Measurements from ENCODE around the gene LTA.

The LTA gene

DNA sequence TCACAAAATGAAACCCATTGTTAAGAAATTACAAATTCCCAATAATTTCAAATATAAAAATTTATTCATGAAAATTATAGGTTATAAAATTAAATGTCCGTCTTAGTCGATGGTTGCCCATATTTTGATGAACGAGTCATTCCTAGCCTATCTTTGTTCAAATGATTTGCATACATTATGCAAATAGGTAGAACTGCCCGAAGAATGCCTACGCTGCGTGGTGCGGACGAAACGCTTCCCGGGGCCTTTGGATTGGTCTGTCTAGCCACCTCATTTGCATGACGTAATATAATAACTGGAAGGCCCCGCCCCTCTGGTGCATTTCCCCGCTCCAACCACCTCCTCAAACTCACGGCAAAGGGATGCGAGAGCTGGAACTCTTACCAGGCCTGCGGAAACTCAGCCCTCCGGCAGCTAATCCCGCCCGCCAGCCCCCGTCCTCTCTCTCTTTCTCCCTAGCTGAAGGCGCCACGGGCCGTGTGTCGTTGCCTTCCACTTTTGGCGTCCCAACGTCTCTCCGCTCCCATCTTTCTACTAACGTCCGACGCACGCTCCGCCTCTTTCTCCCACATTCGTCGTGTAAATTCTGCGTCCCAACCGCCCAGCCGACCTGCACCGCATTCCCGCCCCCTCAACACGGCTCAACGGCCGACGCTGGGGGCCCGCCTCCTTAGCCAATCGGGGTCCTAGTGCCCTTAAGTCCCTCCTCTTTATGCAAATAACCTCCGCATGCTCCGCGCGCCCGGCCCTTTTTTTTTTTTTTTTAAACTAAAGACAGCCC is 47.9 kb downstream of the LTA start:
- peak; percentile 93 for ATAC-seq

DNA sequence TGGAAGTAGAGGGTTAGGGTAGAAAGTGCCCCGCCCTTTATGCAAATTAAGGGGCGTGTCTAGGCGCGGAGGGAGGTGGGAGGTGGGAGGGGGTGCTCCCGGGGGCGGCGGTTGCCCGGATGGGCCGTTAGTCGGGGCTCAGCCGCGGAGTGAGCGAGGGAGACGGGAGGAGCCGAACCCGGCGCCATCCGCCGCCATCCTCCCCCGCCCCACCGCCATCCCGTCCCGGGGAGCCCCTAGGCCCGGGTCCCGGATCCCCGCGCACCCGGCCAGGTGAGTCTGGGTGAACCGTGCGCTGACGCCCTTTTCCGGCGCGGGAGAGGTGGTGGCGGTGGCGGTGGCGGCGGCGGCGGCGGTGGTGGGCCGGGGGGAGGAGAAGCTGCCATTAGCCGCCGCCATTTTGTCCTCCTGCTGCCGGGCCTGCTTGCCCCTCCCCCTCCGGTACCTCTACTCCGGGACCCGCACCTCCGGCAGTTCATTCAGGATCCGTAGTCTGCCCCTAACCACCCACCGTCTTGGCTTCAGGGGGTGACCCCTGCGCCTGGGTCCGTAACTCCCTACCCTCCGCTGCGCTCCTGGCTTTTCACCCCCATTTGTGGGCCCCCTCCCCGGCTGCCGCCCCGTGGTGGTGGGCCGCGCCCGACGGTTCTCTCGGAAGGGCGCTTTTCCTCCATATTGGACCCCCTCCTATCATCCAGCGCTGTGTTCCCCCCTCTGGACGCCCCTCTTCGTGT is 48.7 kb downstream of the LTA start, which contains the start of gene PRRC2A:
Gene PRRC2A, plus strand, starts transcription at position 130 of the 734 bp plus-strand sequence. CDS start 2,075 bp downstream, outside the sequence.
- ATAC-seq = peak; percentile 80
- TF ChIP-seq, protein P1, sequence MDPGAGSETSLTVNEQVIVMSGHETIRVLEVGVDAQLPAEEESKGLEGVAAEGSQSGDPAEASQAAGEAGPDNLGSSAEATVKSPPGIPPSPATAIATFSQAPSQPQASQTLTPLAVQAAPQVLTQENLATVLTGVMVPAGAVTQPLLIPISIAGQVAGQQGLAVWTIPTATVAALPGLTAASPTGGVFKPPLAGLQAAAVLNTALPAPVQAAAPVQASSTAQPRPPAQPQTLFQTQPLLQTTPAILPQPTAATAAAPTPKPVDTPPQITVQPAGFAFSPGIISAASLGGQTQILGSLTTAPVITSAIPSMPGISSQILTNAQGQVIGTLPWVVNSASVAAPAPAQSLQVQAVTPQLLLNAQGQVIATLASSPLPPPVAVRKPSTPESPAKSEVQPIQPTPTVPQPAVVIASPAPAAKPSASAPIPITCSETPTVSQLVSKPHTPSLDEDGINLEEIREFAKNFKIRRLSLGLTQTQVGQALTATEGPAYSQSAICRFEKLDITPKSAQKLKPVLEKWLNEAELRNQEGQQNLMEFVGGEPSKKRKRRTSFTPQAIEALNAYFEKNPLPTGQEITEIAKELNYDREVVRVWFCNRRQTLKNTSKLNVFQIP (CRISPR knock-in tag; IDR thresholded peaks at IDR 0.05; ENCODE audit: borderline replicate concordance, low read depth) = no peak
- TF ChIP-seq GLIS3 (CRISPR knock-in tag; IDR thresholded peaks at IDR 0.05) (peak; percentile 18; the same call in 1 of the 2 replicates), CSDC2 (CRISPR knock-in tag; IDR thresholded peaks at IDR 0.05) (0 out of 2 replicates have a peak, but pooled peaks have one; percentile 12)

More for the DNA sequence above, 47.9 kb downstream of the LTA start:
- no peak for TF ChIP-seq PPARA (CRISPR knock-in tag; IDR thresholded peaks at IDR 0.05; ENCODE audit: borderline replicate concordance)
- 0 out of 2 replicates have a peak, but pooled peaks have one; percentile 73 for TF ChIP-seq ZNF565 (CRISPR knock-in tag; conservative IDR thresholded peaks at IDR 0.05; ENCODE audit: low read depth)
- TF ChIP-seq, protein P2, sequence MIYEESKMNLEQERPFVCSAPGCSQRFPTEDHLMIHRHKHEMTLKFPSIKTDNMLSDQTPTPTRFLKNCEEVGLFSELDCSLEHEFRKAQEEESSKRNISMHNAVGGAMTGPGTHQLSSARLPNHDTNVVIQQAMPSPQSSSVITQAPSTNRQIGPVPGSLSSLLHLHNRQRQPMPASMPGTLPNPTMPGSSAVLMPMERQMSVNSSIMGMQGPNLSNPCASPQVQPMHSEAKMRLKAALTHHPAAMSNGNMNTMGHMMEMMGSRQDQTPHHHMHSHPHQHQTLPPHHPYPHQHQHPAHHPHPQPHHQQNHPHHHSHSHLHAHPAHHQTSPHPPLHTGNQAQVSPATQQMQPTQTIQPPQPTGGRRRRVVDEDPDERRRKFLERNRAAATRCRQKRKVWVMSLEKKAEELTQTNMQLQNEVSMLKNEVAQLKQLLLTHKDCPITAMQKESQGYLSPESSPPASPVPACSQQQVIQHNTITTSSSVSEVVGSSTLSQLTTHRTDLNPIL (CRISPR knock-in tag; IDR thresholded peaks at IDR 0.05; ENCODE audit: low read depth) = peak; percentile 73; the same call in 1 of the 2 replicates

DNA sequence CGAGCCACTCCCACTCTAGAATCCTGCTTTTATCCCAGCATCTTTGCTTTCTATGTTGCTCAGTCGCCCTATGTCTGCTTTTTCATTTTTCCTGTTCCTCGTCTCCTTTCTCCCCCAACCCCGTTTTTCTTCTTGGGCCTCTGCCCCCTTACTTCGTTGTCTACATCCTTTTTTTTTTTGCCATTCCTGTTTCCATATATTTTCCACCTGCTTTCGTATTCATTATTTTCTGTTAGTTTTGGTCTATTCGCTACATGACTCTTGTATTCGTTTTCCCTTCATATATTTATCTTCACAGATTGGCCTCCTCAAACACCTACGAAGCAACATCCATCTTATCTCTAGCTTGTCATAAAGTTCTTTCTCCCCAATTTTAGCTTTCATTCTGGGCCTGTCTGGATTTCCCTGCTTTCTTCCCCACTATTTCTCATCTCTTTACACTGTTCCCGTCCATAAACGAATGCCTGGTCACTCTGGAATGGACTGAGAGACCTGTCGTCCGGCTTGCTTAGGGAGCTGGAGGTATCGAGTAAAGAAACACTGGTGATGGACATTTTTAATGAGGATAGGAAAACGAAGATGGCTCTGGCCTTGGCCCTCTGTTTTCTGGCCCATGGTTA is 49.3 kb downstream of the LTA start:
- ATAC-seq = no peak
- TF ChIP-seq, protein P2 (CRISPR knock-in tag; IDR thresholded peaks at IDR 0.05; ENCODE audit: low read depth) = no peak
- TF ChIP-seq ZC3H10 (CRISPR knock-in tag; IDR thresholded peaks at IDR 0.05) (no peak), GLIS3 (CRISPR knock-in tag; IDR thresholded peaks at IDR 0.05) (no peak)

DNA sequence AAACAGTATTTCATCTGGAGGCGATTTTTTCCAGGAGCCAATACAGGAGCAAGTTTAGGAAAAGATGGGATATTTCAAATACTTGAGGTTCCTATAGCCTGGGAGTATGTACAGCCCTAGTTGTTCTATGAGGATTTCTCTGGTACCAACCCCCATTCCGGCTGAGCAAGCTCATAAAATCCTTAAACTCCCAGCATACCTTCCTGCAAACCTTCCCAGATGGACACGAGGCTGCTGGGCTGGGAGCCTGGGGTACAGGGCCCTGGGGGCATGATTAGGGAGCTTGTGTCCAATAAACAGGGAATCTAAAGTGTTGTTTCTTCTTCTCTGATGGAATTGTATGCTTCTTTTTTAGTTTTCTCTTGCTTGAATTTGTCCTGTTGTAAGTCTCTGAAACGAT is 49.9 kb downstream of the LTA start:
- ATAC-seq = no peak

More for the DNA sequence above, 49.9 kb downstream of the LTA start:
- TF ChIP-seq, protein P3, sequence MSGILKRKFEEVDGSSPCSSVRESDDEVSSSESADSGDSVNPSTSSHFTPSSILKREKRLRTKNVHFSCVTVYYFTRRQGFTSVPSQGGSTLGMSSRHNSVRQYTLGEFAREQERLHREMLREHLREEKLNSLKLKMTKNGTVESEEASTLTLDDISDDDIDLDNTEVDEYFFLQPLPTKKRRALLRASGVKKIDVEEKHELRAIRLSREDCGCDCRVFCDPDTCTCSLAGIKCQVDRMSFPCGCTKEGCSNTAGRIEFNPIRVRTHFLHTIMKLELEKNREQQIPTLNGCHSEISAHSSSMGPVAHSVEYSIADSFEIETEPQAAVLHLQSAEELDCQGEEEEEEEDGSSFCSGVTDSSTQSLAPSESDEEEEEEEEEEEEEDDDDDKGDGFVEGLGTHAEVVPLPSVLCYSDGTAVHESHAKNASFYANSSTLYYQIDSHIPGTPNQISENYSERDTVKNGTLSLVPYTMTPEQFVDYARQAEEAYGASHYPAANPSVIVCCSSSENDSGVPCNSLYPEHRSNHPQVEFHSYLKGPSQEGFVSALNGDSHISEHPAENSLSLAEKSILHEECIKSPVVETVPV (CRISPR knock-in tag; IDR thresholded peaks at IDR 0.05) = no peak
- TF ChIP-seq GLIS3 (CRISPR knock-in tag; IDR thresholded peaks at IDR 0.05) (no peak), BACH2 (CRISPR knock-in tag; IDR thresholded peaks at IDR 0.05; ENCODE audit: borderline replicate concordance) (no peak), ZNF565 (CRISPR knock-in tag; conservative IDR thresholded peaks at IDR 0.05; ENCODE audit: low read depth) (no peak), ZNF8 (CRISPR knock-in tag; IDR thresholded peaks at IDR 0.05) (no peak), PPARA (CRISPR knock-in tag; IDR thresholded peaks at IDR 0.05; ENCODE audit: borderline replicate concordance) (no peak), ESRRG (CRISPR knock-in tag; IDR thresholded peaks at IDR 0.05) (no peak), ZFP3 (CRISPR knock-in tag; IDR thresholded peaks at IDR 0.05) (no peak), OSR1 (CRISPR knock-in tag; IDR thresholded peaks at IDR 0.05) (no peak), ZFP30 (CRISPR knock-in tag; IDR thresholded peaks at IDR 0.05) (no peak), RARB (CRISPR knock-in tag; IDR thresholded peaks at IDR 0.05) (no peak), ZNF70 (CRISPR knock-in tag; IDR thresholded peaks at IDR 0.05) (no peak), TCF4 (CRISPR knock-in tag; IDR thresholded peaks at IDR 0.05; ENCODE audit: borderline replicate concordance) (no peak)
- TF ChIP-seq, protein P4, sequence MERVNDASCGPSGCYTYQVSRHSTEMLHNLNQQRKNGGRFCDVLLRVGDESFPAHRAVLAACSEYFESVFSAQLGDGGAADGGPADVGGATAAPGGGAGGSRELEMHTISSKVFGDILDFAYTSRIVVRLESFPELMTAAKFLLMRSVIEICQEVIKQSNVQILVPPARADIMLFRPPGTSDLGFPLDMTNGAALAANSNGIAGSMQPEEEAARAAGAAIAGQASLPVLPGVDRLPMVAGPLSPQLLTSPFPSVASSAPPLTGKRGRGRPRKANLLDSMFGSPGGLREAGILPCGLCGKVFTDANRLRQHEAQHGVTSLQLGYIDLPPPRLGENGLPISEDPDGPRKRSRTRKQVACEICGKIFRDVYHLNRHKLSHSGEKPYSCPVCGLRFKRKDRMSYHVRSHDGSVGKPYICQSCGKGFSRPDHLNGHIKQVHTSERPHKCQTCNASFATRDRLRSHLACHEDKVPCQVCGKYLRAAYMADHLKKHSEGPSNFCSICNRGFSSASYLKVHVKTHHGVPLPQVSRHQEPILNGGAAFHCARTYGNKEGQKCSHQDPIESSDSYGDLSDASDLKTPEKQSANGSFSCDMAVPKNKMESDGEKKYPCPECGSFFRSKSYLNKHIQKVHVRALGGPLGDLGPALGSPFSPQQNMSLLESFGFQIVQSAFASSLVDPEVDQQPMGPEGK (CRISPR knock-in tag; IDR thresholded peaks at IDR 0.05; ENCODE audit: borderline replicate concordance) = no peak
- TF ChIP-seq, protein P1 (CRISPR knock-in tag; IDR thresholded peaks at IDR 0.05; ENCODE audit: borderline replicate concordance, low read depth) = no peak
- TF ChIP-seq, protein P2 (CRISPR knock-in tag; IDR thresholded peaks at IDR 0.05; ENCODE audit: low read depth) = no peak

Data from SK-N-SH treated with all-trans-retinoic acid at 6 μM for 48 hours (cell line).